ENCODE results near the gene AGAP1. TPM values are rescaled to one million over a fixed set of nuclear protein-coding genes. Genes with fewer than 3 reads are reported as not detected.

AGAP1 gene
- total RNA-seq, 6 experiments from 2014 or later, result 14.1 to 16.0 (median 15.1) TPM

GRCh38 chr2:235505181-235505741 lies 11.4 kb downstream of the AGAP1 start:
- Mint-ChIP-seq H3K27me3 (ENCODE audit: insufficient read depth) (no peaks in the 10 kb centered on the region), H3K27ac (no peak overlapping the region), H3K4me3 (no peak overlapping the region), H3K4me1 (ENCODE audit: low read depth) (peaks cover 33% of the 10 kb centered on the region), H3K9me3 (no peaks in the 10 kb centered on the region), H3K36me3 (ENCODE audit: low read depth) (no peaks in the 10 kb centered on the region; the same call in 1 of the 2 replicates)
- DNase-seq, result no peak
- TF ChIP-seq CTCF (IDR thresholded peaks at IDR 0.05), result no peak

GRCh38 chr2:235506291-235506996 lies 12.6 kb downstream of the AGAP1 start:
- TF ChIP-seq CTCF (IDR thresholded peaks at IDR 0.05), result no peak
- Mint-ChIP-seq H3K36me3 (ENCODE audit: low read depth) (no peaks in the 10 kb centered on the region; the same call in 1 of the 2 replicates), H3K27ac (no peak overlapping the region), H3K27me3 (ENCODE audit: insufficient read depth) (no peaks in the 10 kb centered on the region), H3K4me1 (ENCODE audit: low read depth) (peaks cover 21% of the 10 kb centered on the region), H3K9me3 (no peaks in the 10 kb centered on the region), H3K4me3 (no peak overlapping the region)
- no peak for DNase-seq

- H3K4me1 Mint-ChIP-seq (ENCODE audit: low read depth), result peaks cover 14% of the 10 kb centered on the region
- no peaks in the 10 kb centered on the region for H3K27me3 Mint-ChIP-seq (ENCODE audit: insufficient read depth)
- H3K27ac Mint-ChIP-seq, result no peak overlapping the region
- no peak for DNase-seq
- H3K9me3 Mint-ChIP-seq, result no peaks in the 10 kb centered on the region
- no peak overlapping the region for H3K4me3 Mint-ChIP-seq
- no peak for TF ChIP-seq CTCF (IDR thresholded peaks at IDR 0.05)
- no peaks in the 10 kb centered on the region; the same call in 1 of the 2 replicates for H3K36me3 Mint-ChIP-seq (ENCODE audit: low read depth)
Measured at GRCh38 chr2:235506997-235507615, 13.3 kb downstream of the AGAP1 start.

GRCh38 chr2:235507928-235508327 lies 14.1 kb downstream of the AGAP1 start:
- TF ChIP-seq CTCF (IDR thresholded peaks at IDR 0.05), result no peak
- H3K27me3 Mint-ChIP-seq (ENCODE audit: insufficient read depth), result no peaks in the 10 kb centered on the region
- no peak overlapping the region for H3K4me3 Mint-ChIP-seq
- no peaks in the 10 kb centered on the region for H3K9me3 Mint-ChIP-seq
- H3K27ac Mint-ChIP-seq, result no peak overlapping the region
- H3K36me3 Mint-ChIP-seq (ENCODE audit: low read depth), result no peaks in the 10 kb centered on the region; the same call in 1 of the 2 replicates
- H3K4me1 Mint-ChIP-seq (ENCODE audit: low read depth), result peaks cover 7% of the 10 kb centered on the region
- DNase-seq, result no peak

GRCh38 chr2:235508371-235509160 lies 14.7 kb downstream of the AGAP1 start:
- H3K9me3 Mint-ChIP-seq, result no peaks in the 10 kb centered on the region
- H3K4me1 Mint-ChIP-seq (ENCODE audit: low read depth), result peaks cover 7% of the 10 kb centered on the region
- no peak for TF ChIP-seq CTCF (IDR thresholded peaks at IDR 0.05)
- DNase-seq, result no peak
- H3K36me3 Mint-ChIP-seq (ENCODE audit: low read depth), result no peaks in the 10 kb centered on the region; the same call in 1 of the 2 replicates
- H3K4me3 Mint-ChIP-seq, result no peak overlapping the region
- H3K27me3 Mint-ChIP-seq (ENCODE audit: insufficient read depth), result no peaks in the 10 kb centered on the region
- no peak overlapping the region for H3K27ac Mint-ChIP-seq

Measured in HFFc6 (cell line).